Gastroesophageal sphincter (tissue), 3 donors: Measurements from ENCODE around the gene NAP1L4.

Source experiments
- CTCF ChIP-seq, 4 experiments: fragments of 200-600 bp in 2 of 4; fragments of 450-650 bp in 2 of 4; sonication (generic) in 1 of 4; IDR thresholded peaks; one replicate each; pipeline ENCODE4 v1.5.1; 2017 to 2019; ENCODE audit warnings: antibody characterized with exemption in 4 of 4, mild to moderate bottlenecking in 2 of 4, moderate library complexity in 2 of 4
- POLR2A ChIP-seq, 2 donors: fragments of 450-650 bp; IDR thresholded peaks; one replicate each; pipeline ENCODE4 v1.6.1; 2017; ENCODE audit warnings: antibody characterized with exemption in 2 of 2, mild to moderate bottlenecking in 2 of 2, moderate library complexity in 1 of 2
- POLR2AphosphoS5 ChIP-seq: sonication (generic); formaldehyde crosslinking; IDR thresholded peaks from one replicate; pipeline ENCODE4 v1.6.1; 2017; ENCODE audit warnings: antibody characterized with exemption

- no peak for TF ChIP-seq CTCF (IDR thresholded peaks at IDR 0.05)
- TF ChIP-seq POLR2AphosphoS5: no peak
- TF ChIP-seq POLR2A (IDR thresholded peaks at IDR 0.05): no peak
These were observed 28.9 kb downstream of the NAP1L4 start for GRCh38 chr11:2963112-2963754.
